GM12891 (cell line): ENCODE measurements around the gene BANF1. TPM values are rescaled to one million over a fixed set of nuclear protein-coding genes. Genes with fewer than 3 reads are reported as not detected.

ENCODE experiments used
- DNase-seq: peaks from one replicate; pipeline ENCODE4 v3.0.0; 2011; ENCODE audit warnings: low spot score; ENCODE audit not compliant: insufficient read length
- FAIRE-seq: peaks from 2 replicates; lab custom pipeline; 2011; peaks lifted over from hg19 to GRCh38; lab: Jason Lieb, UNC
- PAX5 ChIP-seq: IDR thresholded peaks from 2 replicates; pipeline ENCODE4 v1.6.1; 2011; ENCODE audit warnings: low read length, moderate library complexity, mild to moderate bottlenecking; ENCODE audit not compliant: insufficient read depth, severe bottlenecking
- POLR2A ChIP-seq: IDR thresholded peaks from 2 replicates; pipeline ENCODE4 v1.6.1; 2011; ENCODE audit warnings: low read depth, low read length, control low read depth
- POLR2AphosphoS5 ChIP-seq: IDR thresholded peaks from 2 replicates; pipeline ENCODE4 v1.6.1; 2011; ENCODE audit warnings: low read depth, low read length, control low read depth
- POU2F2 ChIP-seq: IDR thresholded peaks from 2 replicates; pipeline ENCODE4 v1.6.1; 2011; ENCODE audit warnings: low read depth, mild to moderate bottlenecking, control low read depth, low read length, moderate library complexity
- SPI1 ChIP-seq: IDR thresholded peaks from 2 replicates; pipeline ENCODE4 v1.6.1; 2011; ENCODE audit warnings: low read depth, low read length, control low read depth
- TAF1 ChIP-seq: IDR thresholded peaks from 2 replicates; pipeline ENCODE4 v1.6.1; 2011; ENCODE audit warnings: low read depth, low read length, control low read depth
- polyA plus RNA-seq: library from polyadenylated mRNA; unstranded; fragments of >200 nt; gene quantifications from one replicate; pipeline ENCODE4 v1.2.1, GENCODE V29; 2012; ENCODE audit warnings: low read depth, missing spikeins, inconsistent platforms; ENCODE audit not compliant: missing spikeins

Gene BANF1
- 206 TPM for polyA plus RNA-seq

- TF ChIP-seq TAF1, result peak; percentile 91
- peak; percentile 93 for TF ChIP-seq POLR2AphosphoS5
- peak; percentile 70; the same call in 1 of the 2 replicates for TF ChIP-seq POU2F2
- TF ChIP-seq SPI1, result peak; percentile 59; the same call in 1 of the 2 replicates
- peak; percentile 31 for TF ChIP-seq PAX5
- peak; percentile 94 for TF ChIP-seq POLR2A
- FAIRE-seq (peak; percentile 90), DNase-seq (peak; percentile 86)
Measured at GRCh38 chr11:66001942-66002647, at the start of gene BANF1, which contains the start of gene EIF1AD. BANF1 (plus strand) TSS chr11:66002503; CDS start chr11:66003251, 748 bp downstream. EIF1AD (minus strand) TSS chr11:66002157; CDS start chr11:66000389, 1,768 bp downstream.

- no peak for TF ChIP-seq PAX5
- TF ChIP-seq POU2F2, result no peak
- TF ChIP-seq POLR2A, result no peak
- TF ChIP-seq POLR2AphosphoS5, result no peak
- no peak for TF ChIP-seq SPI1
- no peak for TF ChIP-seq TAF1
- DNase-seq (no peak), FAIRE-seq (no peak)
Measured at GRCh38 chr11:65953471-65953870, 48.8 kb upstream of the BANF1 start.

GRCh38 chr11:65954771-65955170 lies 47.5 kb upstream of the BANF1 start:
- DNase-seq (no peak), FAIRE-seq (no peak)
- TF ChIP-seq PAX5 (no peak), SPI1 (no peak), POLR2AphosphoS5 (no peak), POLR2A (no peak), POU2F2 (no peak), TAF1 (no peak)

GRCh38 chr11:65958291-65958690 lies 44.0 kb upstream of the BANF1 start:
- no peak for FAIRE-seq
- DNase-seq, result no peak
- TF ChIP-seq TAF1, result no peak
- TF ChIP-seq PAX5, result no peak
- TF ChIP-seq POU2F2, result no peak
- no peak for TF ChIP-seq POLR2A
- TF ChIP-seq SPI1, result no peak
- no peak for TF ChIP-seq POLR2AphosphoS5

- no peak for DNase-seq
- FAIRE-seq, result no peak
Measured at GRCh38 chr11:65958774-65959420, 43.4 kb upstream of the BANF1 start.

GRCh38 chr11:65960824-65961266 lies 41.5 kb upstream of the BANF1 start:
- FAIRE-seq, result no peak
- DNase-seq, result no peak
- TF ChIP-seq PAX5, result no peak
- no peak for TF ChIP-seq TAF1
- no peak for TF ChIP-seq POU2F2
- no peak for TF ChIP-seq POLR2AphosphoS5
- TF ChIP-seq POLR2A, result no peak
- TF ChIP-seq SPI1, result no peak

More at GRCh38 chr11:65958774-65959420, 43.4 kb upstream of the BANF1 start:
- TF ChIP-seq POU2F2 (no peak), TAF1 (no peak), POLR2AphosphoS5 (no peak), PAX5 (no peak), SPI1 (no peak), POLR2A (no peak)

- DNase-seq (peak; percentile 99), FAIRE-seq (peak; percentile 95)
- TF ChIP-seq POLR2A (peak; percentile 93), POLR2AphosphoS5 (peak; percentile 88), TAF1 (peak; percentile 98), PAX5 (peak; percentile 79), POU2F2 (peak; percentile 62; the same call in 1 of the 2 replicates), SPI1 (no peak)
Measured at GRCh38 chr11:65961267-65962140, 40.8 kb upstream of the BANF1 start, which contains the start of gene SART1. SART1 (plus strand) TSS chr11:65961734; CDS start chr11:65961781, 47 bp downstream.

- TF ChIP-seq TAF1, result no peak
- no peak for TF ChIP-seq POU2F2
- no peak for TF ChIP-seq SPI1
- TF ChIP-seq POLR2A, result no peak
- DNase-seq (no peak), FAIRE-seq (no peak)
Measured at GRCh38 chr11:65962141-65962564, 40.1 kb upstream of the BANF1 start.
